NCI-H524 treated with DMSO at 0.1 percent for 48 hours (cell line): Measurements from ENCODE around the gene RDH11.
A peak's percentile ranks its signal among the peaks of the same experiment; 100 is the strongest.
"Not testable (repeated sequence)": the region's sequence is repeated elsewhere in the genome, so short reads cannot be mapped to it uniquely, and the experiment has no call there.

ENCODE experiments used
- DNase-seq: peaks from one replicate; lab custom pipeline; 2025; lab: John Stamatoyannopoulos, UW

RDH11 gene

DNA sequence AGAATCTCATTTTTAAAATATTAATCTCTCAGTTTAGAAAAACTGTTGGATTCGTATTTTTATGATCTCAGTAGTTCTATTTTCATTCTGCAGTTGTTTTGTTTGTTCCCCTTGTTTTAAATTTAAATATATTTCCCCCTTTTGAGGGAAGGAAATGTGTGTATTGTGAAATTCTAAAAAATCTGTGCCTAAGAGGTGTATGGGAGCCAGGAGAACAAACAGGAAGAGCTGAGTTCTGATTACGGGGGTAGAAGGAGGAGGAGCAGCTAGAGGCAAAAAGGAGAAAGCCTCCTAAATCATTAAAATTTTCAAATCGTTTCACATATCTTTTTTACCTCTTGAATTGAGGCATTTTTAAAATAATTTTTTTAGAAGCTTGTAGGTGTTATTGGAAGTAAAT, 8.4 kb upstream of the RDH11 start:
- no peak for DNase-seq

DNA sequence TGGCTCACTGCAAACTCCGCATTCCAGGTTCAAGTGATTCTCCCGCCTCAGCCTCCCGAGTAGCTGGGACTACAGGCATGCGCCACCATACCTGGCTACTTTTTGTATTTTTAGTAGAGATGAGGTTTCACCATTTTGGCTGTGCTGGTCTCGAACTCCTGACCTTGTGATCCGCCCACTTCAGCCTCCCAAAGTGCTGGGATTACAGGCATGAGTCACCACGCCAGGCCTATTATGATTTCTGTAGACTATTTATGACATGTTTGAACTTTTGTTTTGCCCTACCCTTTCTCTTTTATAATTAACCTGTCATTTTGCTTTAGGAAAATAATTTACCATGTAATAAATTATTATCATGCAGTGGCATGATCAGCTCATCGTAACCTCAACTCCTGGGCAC, 5.9 kb upstream of the RDH11 start, which contains the start of gene RDH12:
Gene RDH12 (plus strand): TSS at position 395 of the 400 bp plus-strand sequence. CDS start 20,757 bp downstream, outside the sequence.
- not testable (repeated sequence) for DNase-seq

DNA sequence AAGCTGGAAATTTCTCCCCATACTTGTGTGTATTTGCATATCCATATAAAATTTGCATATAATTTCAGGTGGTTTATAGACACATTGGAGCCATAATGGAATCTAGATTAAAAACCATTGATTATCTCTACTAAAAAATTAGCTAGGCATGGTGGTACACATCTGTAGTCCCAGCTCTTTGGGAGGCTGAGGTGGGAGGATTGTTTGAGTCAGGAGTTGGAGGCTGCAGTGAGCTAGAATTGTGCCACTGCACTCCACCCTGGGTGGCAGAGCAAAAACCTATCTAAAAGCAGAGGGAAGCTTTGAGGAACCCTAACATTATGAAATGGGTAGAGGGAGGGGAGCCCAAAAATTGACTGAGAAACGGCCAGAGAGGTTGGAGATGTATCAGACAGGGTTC, 2.6 kb upstream of the RDH11 start:
- DNase-seq = no peak

DNA sequence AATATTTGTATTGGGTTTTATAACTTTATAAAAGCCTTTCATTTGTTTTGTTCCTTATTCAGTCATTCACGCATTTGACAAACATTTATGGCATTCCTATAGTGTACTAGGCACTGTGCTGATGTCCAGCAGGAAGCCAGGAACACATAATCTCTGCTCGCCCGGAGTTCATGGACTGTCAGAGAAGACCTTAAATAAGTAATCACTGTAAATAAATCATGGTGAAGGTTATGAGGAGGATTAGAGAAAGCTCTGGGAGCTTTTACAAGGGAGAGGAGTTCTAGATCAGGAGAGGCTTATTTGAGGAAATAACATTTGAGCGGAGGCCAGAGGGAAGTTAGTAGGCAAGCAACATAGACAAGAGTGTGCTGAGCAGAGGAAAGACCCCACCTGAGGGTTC, 1.4 kb upstream of the RDH11 start:
- no peak for DNase-seq

DNA sequence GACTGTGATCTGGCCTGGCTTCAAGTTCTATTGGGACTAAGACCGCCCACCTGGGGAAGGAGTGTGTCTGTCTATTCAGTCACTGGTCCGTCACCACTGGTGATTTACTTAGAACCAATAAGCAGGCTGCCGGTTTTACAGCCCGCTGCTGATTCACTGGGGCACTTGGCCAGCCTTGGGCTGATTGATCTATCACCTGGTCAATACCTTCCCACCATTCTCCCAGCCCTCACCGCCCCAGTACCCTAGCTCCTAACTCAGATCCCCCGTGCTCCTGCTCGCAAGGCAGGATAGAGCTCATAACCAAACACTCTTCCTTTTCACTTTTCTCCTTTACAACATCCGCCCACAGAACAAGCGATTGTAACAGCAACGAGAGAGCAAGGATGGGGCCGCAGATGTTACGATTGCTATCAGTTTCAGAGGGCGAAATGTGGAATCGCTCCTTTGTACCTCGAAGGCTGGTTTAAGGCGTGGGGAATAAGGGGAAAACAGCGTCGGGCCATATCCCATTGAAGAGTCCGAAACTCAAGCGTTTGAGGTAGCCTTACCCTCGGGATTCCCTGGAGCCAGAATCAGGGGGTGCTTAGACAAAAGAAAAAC, 672 bp downstream of the RDH11 start:
- DNase-seq = peak; percentile 34

DNA sequence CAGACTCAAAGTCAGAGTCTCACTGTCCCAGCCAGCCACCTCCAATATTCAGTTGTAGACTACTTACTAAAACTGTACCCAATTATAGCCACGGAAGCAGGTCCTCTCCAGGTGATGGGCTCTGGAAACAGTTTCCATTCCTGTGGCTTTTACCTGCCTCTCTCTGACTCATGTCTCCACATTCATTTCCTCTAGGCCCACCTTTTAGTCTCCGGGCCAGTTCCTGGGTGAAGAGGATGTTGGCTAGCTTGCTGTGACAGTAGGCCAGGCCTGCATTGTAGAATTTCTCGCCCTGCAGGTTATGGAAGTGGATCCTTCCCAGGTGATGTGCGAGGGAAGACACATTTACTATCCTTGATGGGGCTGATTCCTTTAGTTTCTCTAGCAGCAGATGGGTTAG, 5.6 kb downstream of the RDH11 start:
- DNase-seq = no peak

DNA sequence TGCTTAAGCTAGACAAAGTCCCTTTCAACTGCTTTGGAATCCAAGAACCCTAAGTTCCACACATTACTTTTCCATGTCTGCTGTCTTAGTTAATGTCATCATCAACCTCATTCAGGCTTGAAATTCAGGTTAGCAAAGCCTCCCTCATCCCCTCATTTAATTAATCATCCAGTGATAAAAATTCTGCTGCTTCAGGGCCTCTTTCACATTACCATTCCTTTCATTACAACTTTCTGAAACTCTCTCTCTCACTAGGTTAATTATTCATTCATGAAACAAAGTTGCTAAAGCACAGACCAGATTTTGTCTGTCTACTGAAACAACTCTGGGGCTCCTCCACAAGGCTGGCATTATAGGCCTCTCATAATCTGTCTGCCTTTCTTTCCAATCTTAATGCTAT, 11.7 kb downstream of the RDH11 start:
- no peak for DNase-seq

DNA sequence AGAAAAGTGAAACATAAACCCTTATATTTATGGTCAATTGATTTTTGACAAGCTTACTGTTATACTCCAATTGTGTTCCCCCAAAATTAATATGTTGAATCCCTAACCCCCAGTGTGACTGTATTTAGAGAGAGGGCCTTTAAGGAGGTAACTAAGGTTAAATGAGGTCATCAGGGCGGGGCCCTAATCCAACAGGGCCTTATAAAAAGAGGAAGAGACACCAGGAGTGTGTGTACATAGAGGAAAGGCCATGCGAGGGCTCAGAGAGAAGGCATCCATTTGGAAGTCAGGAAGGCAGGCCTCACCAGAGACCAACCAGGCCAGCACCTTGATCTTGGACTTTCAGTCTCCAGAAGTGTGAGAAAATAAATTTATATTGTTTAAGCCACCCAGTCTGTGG, 14.6 kb downstream of the RDH11 start:
- no peak for DNase-seq

DNA sequence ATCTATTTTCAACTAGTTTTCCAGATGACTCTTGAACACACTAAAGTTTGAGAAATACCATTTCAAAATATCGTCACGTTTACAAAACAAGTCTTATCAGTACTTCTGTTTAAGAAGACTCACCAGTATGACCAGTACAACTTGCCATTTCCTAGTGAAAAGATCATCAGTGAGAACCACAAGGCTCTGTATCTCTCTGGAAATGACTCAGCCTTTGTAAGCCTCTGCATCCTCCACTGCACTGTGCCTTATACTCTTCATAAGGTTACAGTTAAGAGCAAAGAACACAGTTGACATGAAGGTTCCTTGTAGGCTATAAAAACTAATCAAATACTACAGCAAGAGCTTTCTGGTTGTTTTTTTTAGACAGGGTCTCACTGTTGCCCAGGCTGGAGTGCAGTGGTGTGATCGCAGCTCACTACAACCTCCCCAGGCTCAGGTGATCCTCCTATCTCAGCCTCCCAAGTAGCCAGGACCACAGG, 15.4 kb downstream of the RDH11 start:
- no peak for DNase-seq

DNA sequence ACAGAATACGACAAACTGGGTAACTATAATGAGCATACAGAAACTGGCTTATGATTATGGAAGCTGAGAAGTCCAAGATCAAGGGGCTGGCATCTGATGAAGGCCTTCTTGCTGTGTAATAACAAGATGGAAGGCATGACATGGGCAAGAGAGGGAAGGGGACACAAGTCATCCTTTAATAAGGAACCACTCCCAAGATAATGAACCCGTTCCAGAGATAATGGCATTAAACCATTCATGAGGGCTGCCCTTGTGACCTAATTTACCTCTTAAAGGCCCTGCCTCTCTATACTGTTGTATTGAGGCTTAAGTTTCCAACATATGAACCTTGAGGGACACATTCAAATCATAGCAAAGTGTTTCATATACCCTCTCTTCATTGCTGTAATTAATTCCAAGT, 16.6 kb downstream of the RDH11 start:
- DNase-seq = no peak

DNA sequence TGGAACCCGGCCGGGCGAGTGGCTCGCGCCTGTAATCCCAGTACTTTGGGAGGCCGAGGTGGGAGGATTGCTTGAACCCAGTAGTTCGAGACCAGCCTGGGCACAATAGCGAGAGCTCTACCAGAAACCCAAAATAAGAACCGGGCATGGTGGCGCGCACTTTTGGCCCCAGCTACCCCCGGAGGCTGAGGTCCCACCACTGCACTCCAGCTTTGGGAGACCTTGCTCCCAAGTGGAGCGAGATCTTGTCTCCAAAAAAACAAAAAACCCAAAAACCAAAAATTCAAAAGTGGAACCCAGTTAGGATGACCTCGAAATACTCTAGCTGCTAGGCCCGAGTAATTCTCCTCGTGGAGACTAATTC, 20.4 kb downstream of the RDH11 start:
- no peak for DNase-seq

DNA sequence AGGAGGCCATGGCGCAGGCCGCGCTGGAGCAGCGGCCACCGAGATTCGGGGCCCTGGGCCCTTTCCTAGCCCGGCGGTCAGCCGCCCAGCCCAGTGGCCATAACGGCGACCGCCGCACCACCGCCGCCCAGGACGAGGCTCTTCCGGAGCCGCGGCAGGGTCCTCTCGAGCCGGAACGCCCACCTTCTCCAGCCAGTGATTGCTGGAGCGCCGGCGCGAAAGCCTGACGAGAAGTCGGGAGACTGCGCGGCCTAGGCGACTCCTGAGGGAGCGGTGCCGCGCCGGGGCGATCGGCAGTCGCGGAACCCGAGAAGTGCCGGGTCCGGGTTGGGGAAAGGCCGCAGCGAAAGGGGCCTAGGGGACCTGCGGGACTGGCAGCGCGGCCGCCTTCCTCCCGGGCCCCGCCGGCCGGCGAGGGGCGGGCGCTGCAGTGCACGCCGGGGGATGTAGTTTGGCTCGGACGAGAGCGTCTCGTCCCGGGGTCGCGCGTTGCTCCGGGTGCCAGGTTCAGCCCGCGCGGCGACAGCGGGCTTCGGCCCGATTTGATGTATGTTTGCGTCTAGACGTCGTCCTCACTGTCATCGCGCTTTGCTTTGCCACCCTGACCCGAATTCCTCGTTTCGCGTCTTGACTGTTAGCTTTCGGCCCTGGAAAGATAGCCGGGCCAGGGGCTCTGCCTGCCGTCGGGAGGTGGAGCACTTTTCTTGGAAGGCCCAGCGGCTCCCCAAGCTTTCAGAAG, 20.9 kb downstream of the RDH11 start, which contains the start of gene VTI1B:
Gene VTI1B (minus strand): TSS at position 153 of the 739 bp plus-strand sequence. CDS start 143 bp downstream, at position 10.
- DNase-seq = peak; percentile 60

DNA sequence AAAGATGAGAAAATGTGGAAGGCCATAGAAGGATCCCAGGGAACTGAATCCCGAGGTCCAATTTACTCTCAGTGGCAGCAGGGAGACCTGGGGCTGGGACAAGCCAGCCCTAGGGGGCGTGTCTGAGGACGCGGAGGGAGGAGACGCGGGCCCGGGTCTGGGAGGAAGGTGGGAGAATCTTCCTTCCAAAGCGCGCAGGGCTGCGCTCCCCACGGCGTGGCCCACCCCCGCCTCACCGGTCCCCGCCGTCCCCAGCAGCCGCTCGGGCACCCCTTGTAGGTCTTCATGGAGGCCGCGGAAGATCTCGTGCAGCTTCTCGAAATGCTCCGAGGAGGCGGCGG, 21.5 kb downstream of the RDH11 start:
- DNase-seq = peak; percentile 37

DNA sequence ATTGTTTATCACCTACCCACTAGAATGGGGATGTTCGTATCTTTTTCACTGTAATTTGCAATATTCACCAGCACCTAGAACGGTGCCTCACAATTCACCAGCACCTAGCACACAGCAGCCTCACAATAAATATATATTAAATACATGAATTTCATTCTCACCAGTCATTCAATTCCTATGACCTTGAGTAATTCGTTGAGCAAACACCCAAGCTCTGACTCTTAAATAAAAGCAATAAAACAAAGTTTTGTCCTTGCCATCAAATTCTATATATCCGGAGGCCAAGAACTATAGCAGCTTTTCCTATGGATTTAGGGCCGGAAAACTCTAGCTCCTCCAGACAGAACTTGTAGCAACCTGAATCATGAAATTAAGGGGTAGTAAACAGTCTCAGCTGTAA, 22.1 kb downstream of the RDH11 start:
- DNase-seq = no peak

DNA sequence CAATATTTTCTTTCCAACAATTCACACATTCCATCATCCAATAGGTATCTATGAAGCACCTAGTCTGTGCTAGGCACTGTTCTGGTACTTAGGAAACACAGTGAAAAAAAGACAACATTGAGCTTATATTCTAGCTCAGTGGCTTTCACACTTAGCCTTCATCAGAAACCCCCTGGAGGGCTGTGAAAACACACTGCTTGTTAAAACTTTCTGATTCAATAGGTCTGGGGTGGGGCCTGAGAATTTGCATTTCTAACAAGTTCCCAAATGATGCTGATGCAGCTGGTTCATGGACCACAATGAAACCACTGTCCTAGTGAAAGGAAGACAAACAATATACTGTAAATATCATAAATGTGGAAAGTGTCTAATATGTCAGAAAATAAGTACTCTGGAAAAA, 27.0 kb downstream of the RDH11 start:
- no peak for DNase-seq

DNA sequence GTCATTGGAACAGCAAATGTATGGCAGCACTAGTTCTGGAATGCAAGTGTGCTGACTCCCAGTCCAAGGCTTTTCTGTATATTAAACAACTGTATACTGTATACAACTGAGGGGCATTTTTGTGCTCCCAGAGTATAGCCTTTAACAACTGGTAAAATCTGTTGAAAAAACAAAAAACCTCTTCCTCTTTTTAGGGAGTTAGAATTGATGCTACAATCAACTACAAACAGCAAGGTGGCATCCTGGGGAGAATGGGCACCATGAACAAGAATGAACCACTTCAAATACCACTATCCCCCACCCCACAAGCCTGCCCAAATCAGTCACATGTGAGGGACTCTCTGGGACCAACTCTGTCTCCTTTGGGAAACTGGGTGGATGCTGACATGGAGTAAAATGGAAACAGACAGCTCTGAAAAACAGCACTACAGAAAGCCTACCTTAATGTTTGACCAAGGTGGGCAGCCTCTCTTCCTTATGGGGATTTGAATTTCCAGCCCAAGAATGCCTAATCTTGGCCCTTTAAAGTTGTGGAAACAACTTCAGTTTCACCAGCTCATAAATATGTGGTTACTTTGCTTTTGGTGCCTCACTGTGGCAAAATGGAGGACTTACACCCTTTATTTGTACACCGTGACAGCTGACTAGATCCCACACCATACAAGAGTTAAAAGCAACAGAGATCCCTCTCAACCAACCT, 28.7 kb downstream of the RDH11 start:
- DNase-seq = peak; percentile 34

DNA sequence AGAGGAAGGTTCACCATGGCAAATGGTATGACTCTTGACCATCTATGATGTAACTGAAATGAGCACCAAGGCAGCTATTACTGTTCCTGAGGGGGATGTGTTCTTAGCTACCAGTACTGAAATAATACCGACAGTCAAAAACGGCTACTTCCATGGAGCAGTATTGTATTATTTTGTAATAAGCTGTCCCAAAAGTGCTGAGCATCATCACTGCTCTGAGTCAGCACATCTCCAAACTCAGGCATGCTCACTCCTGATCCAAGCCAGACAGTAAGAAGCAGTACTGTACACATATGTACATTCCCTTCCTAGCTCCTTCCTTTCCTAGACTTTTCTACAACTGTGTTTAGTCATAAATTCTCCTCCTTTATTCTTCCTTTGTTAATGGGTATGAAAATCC, 29.7 kb downstream of the RDH11 start:
- no peak for DNase-seq

DNA sequence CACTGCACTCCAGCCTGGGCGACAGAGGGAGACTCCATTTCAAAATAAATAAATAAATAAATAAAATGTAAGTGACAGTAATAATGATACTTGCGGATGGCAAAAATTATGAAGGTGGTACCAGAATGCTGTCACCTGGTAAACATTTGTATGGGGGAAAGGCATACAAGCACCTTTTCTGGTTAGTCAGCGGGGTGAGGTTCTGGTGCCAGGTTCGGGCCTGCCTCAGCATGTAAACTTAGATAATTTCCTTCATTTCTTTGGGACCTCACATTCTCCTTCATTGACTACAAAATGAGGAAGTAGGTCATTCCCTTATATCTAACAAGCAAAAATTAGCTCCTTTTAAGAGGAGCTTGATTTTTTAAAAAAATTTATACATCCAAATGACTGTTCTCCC, 31.9 kb downstream of the RDH11 start:
- DNase-seq = no peak

DNA sequence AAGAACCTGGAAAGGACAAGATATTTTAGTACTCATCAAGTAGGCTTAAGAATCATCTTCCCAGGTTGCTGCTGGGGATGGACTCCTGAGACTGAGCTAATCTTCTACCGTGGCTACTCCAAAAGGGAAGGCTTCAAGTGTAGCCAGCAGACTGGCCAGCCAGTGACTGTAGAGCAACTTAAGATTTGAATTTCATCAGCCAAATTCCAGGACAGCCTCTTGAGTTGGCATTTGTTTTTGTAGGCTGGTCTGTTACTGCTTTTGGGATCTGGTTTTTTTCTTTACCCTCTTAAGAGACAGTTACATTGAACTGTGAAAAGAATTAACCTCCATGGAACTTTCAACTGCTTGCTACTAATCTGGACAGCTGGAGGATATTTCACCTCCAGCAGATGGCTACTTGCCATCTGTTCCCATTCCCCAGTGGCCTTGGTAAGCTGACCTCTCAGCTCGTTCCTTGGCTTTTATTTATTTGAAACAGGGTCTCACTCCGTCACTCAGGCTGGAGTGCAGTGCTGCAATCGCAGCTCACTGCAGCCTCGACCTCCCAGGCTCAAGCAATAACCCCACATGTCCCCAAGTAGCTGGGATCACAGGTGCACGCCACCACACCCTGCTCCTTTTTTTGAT, 41.8 kb downstream of the RDH11 start:
- peak; percentile 99 for DNase-seq

DNA sequence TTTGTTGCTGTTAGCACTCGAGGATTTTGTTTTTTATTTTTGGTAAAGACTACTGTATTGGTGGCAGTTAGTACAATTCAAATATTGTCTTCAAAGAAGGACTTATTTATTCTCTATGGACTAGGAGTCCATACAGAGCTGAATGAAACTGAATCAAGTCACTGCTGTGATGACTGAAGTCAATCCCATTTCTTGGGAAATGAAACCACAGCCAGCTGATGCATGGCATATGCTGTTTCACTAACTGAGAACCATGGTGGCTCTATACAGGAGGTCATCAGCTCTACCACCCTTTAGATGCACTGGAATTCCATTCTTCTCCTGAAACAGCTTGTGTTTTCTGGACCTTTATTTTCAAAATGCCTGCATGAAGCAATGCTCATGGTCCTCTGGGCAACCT, 43.4 kb downstream of the RDH11 start:
- no peak for DNase-seq

DNA sequence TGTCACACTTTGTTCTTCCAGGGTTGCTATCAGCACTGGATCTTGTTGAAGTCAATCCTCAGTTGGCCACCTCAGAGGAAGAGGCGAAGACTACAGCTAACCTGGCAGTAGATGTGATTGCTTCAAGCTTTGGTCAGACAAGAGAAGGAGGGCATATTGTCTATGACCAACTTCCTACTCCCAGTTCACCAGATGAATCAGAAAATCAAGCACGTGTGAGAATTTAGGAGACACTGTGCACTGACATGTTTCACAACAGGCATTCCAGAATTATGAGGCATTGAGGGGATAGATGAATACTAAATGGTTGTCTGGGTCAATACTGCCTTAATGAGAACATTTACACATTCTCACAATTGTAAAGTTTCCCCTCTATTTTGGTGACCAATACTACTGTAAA, 44.9 kb downstream of the RDH11 start:
- no peak for DNase-seq

DNA sequence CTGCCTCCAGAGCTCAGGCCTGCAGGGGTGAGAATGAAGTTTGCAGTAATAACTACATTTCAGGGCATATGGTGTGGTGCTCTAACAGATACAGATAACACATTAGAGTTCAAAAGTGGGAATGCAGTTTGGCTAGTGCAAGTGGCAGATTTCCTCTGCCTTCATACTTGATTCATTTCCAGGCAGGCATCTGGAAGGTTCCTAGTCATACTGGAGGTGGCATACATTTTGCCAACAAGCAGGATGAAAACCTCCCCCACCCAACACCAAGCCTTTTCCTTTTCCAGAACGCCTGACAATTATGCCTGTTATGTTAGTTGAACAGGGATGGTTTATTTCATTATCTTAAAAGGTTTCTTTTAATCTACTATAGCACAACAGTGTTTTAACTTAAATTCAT, 45.4 kb downstream of the RDH11 start:
- no peak for DNase-seq

DNA sequence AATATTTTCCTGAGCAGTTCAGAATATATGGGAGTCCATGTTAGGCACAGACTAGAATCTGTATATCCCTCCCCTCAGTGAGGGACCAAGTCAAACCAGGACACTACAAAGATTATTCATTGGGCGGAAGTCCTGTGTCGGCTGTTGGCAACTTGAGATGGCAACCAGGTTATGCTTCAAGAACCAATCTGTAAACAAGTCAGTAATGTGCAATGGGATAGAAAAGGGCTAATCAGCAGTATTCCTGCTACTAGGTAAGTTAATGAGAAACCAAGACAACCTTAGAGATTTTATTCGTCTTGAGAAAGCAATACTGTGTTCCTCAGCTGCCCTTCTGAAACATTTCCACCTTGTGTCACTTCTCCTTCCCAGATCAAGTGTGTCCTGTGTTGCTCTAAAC, 49.4 kb downstream of the RDH11 start:
- no peak for DNase-seq
